NCI-H1105 treated with DMSO at 0.1 percent for 48 hours (cell line): ENCODE results near the gene MARCOL.
"Not testable (repeated sequence)": the region's sequence is repeated elsewhere in the genome, so short reads cannot be mapped to it uniquely, and the experiment has no call there.

Experiments used
- DNase-seq: peaks from one replicate; lab custom pipeline; 2025; lab: John Stamatoyannopoulos, UW

Gene MARCOL

GRCh38 chr5:148268566-148268965 lies 30.2 kb downstream of the MARCOL start, which contains the start of gene SPINK13:
Gene SPINK13, plus strand, starts transcription at chr5:148268794. Its CDS starts 1,279 bp downstream, at chr5:148270073.
- DNase-seq = no peak

GRCh38 chr5:148275129-148275528 lies 36.8 kb downstream of the MARCOL start:
- DNase-seq = not testable (repeated sequence)

GRCh38 chr5:148280893-148281292 lies 42.6 kb downstream of the MARCOL start:
- DNase-seq = not testable (repeated sequence)

GRCh38 chr5:148281336-148281735 lies 43.0 kb downstream of the MARCOL start:
- not testable (repeated sequence) for DNase-seq

- DNase-seq = peak; percentile 6
Observed at GRCh38 chr5:148290271-148291195, 52.2 kb downstream of the MARCOL start.
